PFSK-1 (cell line): ENCODE data around the gene COX4I1.

Experiments
- FOXP2 ChIP-seq: optimal IDR thresholded peaks from 2 replicates; pipeline ENCODE3; 2011; ENCODE audit warnings: borderline replicate concordance, control low read depth, inconsistent platforms; ENCODE audit not compliant: insufficient read depth; ENCODE audit errors: extremely low read length, extremely low read depth
- POLR2AphosphoS5 ChIP-seq: IDR thresholded peaks from 2 replicates; pipeline ENCODE4 v1.6.1; 2012; ENCODE audit warnings: low read depth, mild to moderate bottlenecking, control low read depth, low read length, moderate library complexity
- REST ChIP-seq, 2 experiments: IDR thresholded peaks; 2 replicates each; pipeline versions ENCODE4 v1.6.1 to v1.8.0; 2011 to 2012; ENCODE audit warnings: low read depth in 2 of 2, low read length in 2 of 2, control low read depth in 1 of 2, inconsistent platforms in 1 of 2, mild to moderate bottlenecking in 1 of 2, moderate library complexity in 1 of 2; ENCODE audit not compliant: insufficient read depth in 1 of 2
- SIN3A ChIP-seq: IDR thresholded peaks from 2 replicates; pipeline ENCODE4 v1.6.1; 2012; ENCODE audit warnings: mild to moderate bottlenecking, low read length, moderate library complexity, borderline replicate concordance; ENCODE audit not compliant: insufficient read depth
- TAF1 ChIP-seq: IDR thresholded peaks from 2 replicates; pipeline ENCODE4 v1.6.1; 2012; ENCODE audit warnings: low read length, control low read depth, borderline replicate concordance; ENCODE audit not compliant: insufficient read depth

Gene COX4I1

GRCh38 chr16:85788819-85789218 is 10.7 kb upstream of the COX4I1 start:
- TF ChIP-seq FOXP2, result no peak
- no peak for TF ChIP-seq POLR2AphosphoS5
- no peak for TF ChIP-seq SIN3A
- no peak for TF ChIP-seq TAF1
- no peak for TF ChIP-seq REST (IDR thresholded peaks at IDR 0.05; ENCODE audit: insufficient read depth in 1 of 2, low read depth in 2 of 2, low read length in 2 of 2)

- TF ChIP-seq SIN3A (no peak), TAF1 (no peak), POLR2AphosphoS5 (no peak), FOXP2 (no peak), REST (IDR thresholded peaks at IDR 0.05; ENCODE audit: insufficient read depth in 1 of 2, low read depth in 2 of 2, low read length in 2 of 2) (no peak)
Observed at GRCh38 chr16:85789773-85790172, 9.7 kb upstream of the COX4I1 start.

- no peak for TF ChIP-seq TAF1
- TF ChIP-seq POLR2AphosphoS5, result no peak
- no peak for TF ChIP-seq REST (IDR thresholded peaks at IDR 0.05; ENCODE audit: insufficient read depth in 1 of 2, low read depth in 2 of 2, low read length in 2 of 2)
- no peak for TF ChIP-seq SIN3A
- TF ChIP-seq FOXP2, result no peak
Observed at GRCh38 chr16:85793662-85794298, 5.7 kb upstream of the COX4I1 start.

GRCh38 chr16:85794696-85795095 is 4.8 kb upstream of the COX4I1 start:
- TF ChIP-seq POLR2AphosphoS5, result no peak
- TF ChIP-seq TAF1, result no peak
- no peak for TF ChIP-seq FOXP2
- no peak for TF ChIP-seq REST (IDR thresholded peaks at IDR 0.05; ENCODE audit: insufficient read depth in 1 of 2, low read depth in 2 of 2, low read length in 2 of 2)
- TF ChIP-seq SIN3A, result no peak

- no peak for TF ChIP-seq FOXP2
- no peak for TF ChIP-seq SIN3A
- no peak for TF ChIP-seq TAF1
- no peak for TF ChIP-seq REST (IDR thresholded peaks at IDR 0.05; ENCODE audit: insufficient read depth in 1 of 2, low read depth in 2 of 2, low read length in 2 of 2)
- no peak for TF ChIP-seq POLR2AphosphoS5
Observed at GRCh38 chr16:85796152-85796551, 3.3 kb upstream of the COX4I1 start.
